Endometrium (tissue), 2 donors: ENCODE data around the gene AP3S2.

ENCODE experiments used
- FAIRE-seq: peaks from 2 replicates; lab custom pipeline; 2012; peaks lifted over from hg19 to GRCh38; lab: Jason Lieb, UNC
- donor health status: control.
- donor health status: control.

Gene AP3S2

DNA sequence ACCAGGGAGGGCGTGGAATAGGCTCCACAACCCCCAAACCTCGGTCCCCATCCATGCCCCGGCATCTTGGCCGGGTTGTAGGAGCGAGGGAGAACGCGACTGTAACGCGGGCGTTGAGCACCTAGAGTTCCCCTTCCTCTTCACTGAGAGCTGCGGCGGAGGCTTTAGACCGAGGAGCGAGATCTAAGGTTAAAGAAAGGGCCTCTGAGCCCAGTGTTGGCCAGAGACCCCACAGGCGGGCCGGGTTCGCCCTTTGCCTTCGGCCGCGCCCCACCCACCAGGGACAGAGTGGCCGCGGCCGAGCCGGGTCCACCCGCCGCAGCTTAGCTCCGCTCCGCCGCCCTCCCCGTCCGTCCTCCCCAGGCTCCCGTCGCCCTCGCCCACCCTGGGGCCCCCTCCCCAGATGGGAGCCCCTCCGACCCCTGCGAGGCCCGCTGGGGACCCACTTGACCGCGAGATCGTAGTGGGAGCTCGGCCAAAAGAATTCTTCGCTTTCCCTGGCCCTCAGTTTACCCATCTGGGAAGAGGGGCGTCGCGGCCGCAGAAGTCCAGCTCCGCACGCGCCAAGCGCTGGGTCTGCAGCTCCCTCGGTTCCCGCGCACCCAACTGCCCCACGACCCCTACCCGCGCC lies 79.6 kb downstream of the AP3S2 start:
- no peak for FAIRE-seq

DNA sequence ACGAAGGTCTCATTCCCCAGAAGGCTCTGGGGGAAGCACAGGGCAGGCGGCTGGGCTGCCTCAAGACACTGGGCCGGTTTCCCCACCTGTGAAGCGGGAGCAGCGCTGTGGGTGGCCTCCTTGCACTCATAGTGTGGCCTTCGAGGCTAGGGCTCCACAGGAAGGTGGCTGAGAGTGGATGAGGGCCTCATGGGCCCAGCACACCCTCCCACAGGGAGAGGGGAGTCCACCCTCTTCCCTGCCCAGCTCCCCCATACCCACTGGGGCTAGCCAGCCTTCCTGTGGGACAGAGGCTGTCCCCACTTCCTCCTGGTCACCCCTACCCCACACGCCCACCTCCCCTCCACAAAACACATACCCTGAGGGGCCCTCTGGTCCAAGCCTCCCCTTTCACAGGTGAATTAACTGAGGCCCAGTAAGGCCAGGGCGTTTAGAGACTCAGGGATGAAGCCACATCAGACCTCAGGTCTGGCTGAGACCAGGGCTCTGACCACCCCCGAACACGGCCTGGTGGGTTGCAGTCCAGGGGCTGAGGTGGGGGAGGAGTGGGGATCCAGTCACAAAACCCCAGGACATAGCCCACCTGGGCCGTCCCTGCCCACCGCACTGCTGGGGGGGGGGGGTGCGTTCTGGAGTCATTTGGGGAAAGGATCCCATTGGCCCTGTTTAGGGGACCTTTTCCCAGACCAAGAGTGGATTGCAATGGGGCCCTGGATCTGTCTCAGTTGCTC lies 80.2 kb downstream of the AP3S2 start:
- no peak for FAIRE-seq

- no peak for FAIRE-seq
Measured at GRCh38 chr15:89812847-89813320, 80.9 kb downstream of the AP3S2 start.

GRCh38 chr15:89812011-89812846 lies 81.6 kb downstream of the AP3S2 start:
- no peak for FAIRE-seq

- FAIRE-seq: no peak
Measured at GRCh38 chr15:89810837-89811236, 83.0 kb downstream of the AP3S2 start.

DNA sequence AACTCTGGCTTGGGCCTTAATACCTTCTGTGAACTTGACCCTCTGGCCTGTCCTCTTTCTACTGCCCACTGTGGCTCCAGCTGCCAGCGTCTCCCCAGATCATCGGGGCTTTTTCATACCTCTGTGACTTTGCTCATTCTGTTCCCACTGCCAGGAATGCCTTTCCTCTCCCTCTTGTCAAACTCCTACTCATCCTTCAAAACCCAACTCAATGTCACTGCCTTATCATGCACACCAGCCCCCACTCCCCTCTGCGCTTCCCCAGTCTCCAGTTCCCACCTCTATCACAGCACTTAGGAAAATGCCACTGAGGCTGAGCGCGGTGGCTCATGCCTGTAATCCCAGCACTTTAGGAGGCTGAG lies 84.0 kb downstream of the AP3S2 start:
- no peak for FAIRE-seq

DNA sequence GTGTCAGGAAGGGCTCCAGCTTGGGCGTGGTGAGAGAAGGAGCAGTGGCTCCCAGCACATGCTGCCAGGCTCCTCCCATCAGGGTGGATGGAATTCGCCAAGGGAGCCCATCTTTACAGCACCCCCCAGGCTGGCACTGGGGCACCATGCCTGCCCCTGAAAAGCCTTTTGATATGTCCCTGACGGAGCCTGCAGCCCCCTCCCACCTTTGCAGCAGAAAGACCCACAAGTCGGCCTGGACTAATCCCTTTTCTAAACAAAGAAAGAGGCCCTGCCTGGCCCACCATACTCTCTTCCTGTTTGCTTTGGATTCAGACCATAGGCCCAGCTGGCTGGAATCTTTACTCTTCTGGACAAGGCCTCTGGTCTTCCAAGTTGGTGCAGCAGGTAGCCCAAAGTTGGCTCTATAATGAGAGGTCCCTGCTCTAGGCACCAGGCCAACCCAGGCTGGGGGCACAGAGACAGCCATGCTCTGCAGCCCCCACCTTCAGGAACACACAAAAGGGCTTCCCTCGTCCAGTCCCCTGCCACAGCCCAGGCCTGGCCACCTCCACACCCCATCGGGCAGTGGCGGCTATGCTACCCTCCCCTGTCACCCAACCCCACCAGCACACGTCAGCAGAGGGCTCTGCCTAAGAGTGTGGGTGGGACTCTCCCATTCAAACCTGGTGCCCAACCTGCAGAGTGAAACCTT lies 84.6 kb downstream of the AP3S2 start:
- FAIRE-seq: no peak

- FAIRE-seq: no peak
Measured at GRCh38 chr15:89808160-89808870, 85.5 kb downstream of the AP3S2 start.

DNA sequence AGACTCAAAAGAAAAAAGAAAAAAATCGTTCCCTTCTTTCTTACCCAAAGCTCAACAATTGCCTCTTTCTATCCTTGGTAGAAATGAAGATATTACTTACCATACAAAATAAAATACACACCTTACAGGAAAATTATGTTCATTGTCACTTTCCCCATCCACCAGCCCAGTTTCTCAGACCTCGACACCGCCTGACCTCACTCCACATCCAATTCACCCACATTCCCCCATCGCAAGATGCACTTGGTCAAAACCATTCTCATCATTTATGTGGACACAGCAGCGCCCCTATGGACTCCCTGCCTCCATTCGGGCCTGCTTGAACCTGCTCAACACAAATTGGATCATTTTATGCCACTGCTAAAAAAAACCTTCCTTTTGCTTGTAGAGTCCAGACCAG lies 86.1 kb downstream of the AP3S2 start:
- FAIRE-seq: no peak

DNA sequence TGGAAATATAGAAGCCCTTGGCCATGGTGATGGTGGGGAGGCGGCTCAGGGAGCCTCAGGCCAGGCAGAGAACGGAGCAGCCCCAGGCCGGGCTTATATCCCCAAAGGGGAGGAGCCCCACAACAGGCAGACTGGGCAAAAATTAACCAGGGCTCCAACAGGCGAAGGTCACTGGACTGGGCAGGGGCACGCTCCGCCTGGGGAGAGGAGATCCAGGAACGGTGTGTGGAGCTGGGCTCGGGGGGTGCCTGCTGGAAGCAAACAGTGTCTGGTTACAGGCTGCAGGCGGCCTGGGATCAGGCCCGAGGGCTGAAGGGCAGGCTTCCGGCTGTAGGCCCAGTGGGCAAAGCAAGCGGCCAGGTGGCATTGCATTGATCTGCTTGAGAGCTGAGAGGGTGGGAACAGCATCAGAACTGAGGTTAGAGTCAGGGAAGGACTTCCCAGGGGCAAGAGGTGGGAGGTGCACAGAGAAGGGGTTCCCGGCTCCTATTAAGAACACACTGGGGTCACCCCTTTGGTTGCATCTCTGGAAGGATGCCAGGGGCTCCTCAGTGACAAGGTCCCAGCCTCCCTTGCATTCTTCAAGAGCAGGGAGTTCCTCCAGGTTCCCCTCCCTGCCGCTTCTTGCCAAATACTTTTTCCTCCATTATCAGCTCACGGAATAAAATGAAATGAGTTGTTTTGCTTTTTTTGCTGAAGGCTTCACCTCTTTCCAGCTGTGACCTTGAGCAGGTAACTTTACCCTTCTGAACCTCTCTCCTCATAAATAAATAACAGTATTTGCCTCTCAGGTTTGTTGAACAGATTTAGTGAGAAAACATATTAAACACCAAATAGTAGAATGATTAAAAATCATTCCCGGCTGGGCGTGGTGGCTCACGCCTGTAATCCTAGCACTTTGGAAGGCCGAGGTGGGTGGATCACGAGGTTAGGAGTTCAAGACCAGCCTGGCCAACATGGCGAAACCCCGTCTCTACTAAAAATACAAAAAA lies 86.9 kb downstream of the AP3S2 start:
- FAIRE-seq: no peak

DNA sequence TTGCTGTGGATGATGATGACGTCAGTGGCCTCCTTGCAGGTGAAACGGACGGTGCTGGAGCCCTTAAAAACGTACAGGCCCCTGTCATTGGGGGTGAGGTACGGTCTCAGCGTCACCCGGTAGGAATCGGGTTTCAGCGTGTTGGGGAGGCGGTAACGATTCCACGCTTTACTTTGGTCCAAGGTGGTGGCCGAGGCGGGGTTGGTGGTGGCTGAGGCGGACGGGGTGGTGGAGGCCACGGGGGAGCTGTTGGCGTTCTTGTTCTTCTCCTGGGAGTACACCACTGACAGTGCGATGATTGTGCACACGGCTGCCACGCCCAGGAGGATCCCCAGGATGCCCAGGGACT lies 87.6 kb downstream of the AP3S2 start:
- FAIRE-seq: no peak

GRCh38 chr15:89805241-89806209 lies 88.3 kb downstream of the AP3S2 start:
- no peak for FAIRE-seq

- no peak for FAIRE-seq
Measured at GRCh38 chr15:89803941-89804800, 89.6 kb downstream of the AP3S2 start.

DNA sequence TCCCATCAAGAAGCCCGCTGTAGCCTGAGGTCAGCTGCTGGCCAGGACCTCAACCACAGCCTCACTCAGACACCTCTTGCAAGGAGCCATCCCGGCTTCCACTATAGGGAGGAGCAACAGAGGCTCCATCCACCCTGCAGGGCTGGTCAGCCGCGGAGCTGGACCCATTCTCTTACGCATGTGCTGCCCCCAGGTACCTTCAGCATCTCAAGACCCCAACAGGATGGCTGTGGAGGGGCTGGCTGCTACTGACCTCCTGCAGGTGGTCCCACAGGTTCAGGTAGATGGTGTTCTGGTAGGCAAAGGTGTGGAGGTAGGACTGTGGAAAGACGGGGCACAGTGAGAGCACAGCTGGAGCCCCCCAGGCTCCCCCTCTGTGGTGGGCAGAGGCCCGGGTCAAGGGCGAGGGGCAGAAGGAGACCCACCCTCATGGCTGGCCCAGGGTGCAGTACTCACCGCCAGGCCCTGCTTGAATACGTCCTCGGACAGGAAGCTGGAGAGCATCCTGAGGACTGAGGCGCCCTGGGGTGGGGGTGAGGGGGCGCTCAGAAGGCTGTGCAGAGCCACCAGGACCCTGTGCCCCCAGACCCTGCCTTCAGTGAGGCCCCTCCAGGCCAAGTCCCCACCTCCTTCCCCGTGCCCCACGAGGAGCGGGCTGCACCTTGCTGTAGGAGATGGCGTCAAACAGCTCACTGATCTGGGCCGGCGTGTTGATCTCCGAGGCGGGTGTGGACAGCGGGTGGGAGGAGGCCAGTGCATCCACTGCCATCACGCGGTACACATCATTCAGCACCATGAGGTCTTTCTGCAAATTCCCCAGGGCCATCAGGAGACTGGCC lies 90.6 kb downstream of the AP3S2 start:
- FAIRE-seq: no peak

DNA sequence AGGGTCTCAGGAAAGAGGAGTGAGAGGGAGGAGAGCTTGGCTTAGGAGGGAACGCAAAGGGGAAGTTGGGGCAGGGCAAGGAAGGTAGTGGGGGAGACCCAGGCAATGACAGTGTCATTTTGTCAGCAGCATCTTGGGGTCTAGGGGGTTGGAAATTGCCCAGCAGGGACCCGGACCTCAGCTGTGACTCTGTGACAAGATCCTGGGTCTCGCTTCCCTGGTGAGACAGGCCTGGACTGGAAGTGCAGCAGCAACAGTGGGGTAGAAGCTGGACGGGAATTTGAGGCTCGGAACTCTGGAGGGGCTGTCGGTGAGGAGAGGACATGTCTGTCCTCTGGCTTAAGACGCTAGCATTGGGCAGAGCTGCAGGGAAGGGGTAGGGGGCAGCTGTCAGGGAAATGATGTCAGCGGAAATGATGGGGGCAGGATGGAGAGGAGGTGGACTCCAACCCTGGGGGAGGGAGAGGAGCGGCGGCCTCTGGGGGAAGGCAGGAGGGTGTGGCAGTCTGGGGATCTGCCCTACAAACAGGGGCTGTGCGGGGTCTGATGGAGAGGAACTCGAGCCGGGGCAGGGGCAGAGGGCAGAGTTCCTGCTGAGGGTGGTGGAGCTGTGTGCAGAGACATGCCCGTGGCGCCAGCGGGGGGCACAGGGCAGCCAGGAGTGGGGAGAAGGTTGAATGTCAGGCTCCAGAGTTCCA lies 91.4 kb downstream of the AP3S2 start:
- FAIRE-seq: no peak

DNA sequence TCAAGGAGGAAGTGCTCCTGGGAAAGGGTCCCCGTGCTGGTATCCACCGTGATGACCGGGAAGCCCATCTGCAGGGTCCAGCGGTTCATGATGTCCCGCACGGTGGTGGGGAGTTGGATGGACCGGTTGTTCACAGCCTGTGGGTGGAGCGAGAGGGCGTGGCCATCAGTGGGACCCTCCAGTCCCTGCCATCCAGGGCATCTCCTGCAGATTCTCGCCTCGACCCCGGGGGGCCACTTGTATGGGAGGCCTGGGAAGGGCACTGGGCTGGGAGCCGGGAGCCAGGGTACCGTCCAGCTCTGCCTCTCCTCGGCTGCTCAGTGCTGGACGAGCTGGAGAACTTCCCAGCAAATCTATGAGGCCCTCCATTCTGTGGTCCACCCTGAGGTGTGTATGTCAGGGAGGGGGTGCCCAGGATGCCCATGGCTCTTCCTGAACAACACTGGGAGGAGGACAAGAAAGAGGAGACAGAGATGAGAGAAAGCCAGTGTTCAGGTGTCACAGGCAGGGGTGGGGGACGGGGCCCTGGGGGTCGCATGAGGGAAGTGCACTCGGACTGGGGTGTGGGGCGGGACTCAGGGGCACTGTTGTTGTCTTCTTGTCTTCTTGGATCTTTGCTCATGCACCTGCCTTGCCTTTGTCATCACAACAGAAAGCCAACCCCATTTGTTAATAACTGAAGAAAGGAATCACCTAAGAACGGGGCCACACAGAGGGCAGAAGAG lies 92.2 kb downstream of the AP3S2 start:
- FAIRE-seq: no peak
